Measurements from ENCODE around the gene TMEM30A.

TMEM30A gene

DNA sequence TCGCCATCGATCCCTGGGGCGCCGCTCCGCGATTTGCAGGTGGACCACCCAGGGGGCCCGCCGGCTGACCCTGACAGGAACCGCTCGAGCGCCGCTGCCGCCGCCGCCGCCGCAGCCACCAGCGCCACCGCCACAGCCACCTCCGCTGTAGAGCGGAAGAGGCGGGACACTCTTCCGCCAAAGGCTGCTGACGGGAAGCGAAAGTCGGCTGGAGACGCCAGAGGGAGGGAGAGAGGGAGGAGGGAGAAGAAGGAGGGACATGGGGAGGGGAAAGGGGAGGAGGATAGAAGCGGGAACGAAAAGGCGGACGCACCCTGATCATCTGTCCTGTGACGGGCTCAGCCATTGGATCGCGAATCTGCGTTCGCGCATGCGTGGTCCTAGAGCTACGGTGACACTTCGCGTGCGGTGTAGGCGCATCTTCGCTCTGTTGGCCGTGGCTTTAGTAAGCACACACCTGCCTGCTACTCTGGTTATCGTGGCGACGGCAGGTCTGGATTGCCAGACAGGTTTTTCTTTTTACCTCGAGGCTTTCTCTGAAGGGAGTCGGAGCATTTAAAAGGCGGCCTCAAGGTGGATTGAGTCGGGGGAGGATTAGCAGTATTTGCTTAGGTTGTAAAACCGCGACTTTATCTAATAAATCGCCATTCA is at the start of gene TMEM30A:
TSS of gene TMEM30A (minus strand) at position 161 of the 651 bp plus-strand sequence. CDS start at position 7, 154 bp downstream.
- DNase-seq (ENCODE audit: low read depth), result peak; percentile 90

- no peak for DNase-seq (ENCODE audit: low read depth)
Measured at GRCh38 chr6:75333676-75334200, 49.1 kb upstream of the TMEM30A start.

DNA sequence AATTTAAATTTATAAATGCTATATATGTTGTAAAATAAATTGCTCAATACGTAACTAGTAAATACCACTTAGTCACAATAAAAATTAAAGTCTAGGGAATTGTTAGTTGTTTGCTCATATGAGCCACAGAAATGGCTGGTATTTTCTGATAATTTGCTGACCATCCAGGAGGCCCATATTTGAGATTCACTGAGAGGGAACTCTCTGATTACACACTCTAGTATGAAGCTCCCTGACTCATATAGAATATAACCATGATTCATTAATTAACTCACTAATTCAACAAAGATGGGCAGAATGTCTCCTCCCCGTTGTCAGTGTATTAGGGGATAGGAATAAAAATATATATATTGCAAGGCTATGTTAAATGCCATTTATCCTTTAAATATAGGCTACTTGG is 46.6 kb upstream of the TMEM30A start:
- DNase-seq (ENCODE audit: low read depth), result no peak

DNA sequence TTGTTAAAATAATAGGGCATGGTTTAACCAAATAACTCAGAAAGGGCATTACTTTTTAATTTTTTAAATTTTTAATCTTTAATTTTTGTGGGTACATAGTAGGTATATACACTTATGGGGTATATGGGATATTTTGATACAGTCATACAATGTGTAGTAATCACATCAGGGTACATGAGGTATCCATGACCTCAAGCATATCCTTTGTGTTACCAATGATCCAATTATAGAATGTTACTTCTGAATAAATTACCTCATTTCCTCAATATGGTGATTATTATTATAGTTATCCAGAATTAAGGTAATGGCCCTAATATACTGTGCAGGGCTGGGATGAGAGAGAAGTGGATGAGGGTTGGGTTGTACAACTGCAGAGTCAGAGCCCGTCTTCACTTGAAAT is 45.1 kb upstream of the TMEM30A start:
- DNase-seq (ENCODE audit: low read depth), result no peak

DNA sequence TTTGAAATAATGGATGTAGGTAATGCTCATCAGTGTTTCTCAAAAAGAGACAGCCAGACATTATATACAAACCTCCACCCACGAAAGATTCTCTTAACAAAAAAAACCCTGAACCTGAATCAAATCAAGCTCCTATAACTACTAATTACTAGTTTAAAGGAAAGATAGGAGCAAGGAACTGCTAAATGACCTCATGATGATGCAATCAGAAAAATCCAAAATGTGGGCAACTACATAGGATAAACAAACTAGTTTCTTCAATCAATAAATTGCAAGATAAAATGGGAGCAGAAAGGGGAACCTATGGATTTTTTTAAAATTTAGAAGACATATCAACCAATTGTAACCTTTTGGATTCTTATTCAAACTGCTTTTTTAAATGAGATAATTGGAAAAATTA is 43.2 kb upstream of the TMEM30A start:
- no peak for DNase-seq (ENCODE audit: low read depth)

GRCh38 chr6:75326557-75327258 is 42.1 kb upstream of the TMEM30A start:
- no peak for DNase-seq (ENCODE audit: low read depth)

DNA sequence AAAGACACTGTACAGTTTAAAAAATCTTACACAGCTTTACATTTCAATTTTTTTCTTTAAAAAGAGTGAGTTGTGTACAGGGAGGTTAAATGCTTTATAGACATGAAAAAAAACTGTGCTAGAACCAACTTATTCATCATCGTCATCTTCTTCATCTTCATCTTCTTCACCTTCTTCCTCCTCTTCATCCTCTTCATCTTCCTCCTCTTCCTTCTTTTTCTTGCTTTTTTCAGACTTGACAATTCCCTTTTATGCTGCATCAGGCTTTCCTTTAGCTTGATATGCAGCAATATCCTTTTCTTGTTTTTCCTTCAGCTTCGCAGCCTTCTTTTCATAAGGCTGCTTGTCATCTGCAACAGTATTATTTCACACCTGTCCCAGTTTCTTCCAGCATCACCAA is 34.3 kb upstream of the TMEM30A start:
- DNase-seq (ENCODE audit: low read depth), result no peak

- DNase-seq (ENCODE audit: low read depth), result no peak
Measured at GRCh38 chr6:75317503-75318206, 33.1 kb upstream of the TMEM30A start.

- no peak for DNase-seq (ENCODE audit: low read depth)
Measured at GRCh38 chr6:75315978-75316377, 31.4 kb upstream of the TMEM30A start.

- no peak for DNase-seq (ENCODE audit: low read depth)
Measured at GRCh38 chr6:75308250-75308988, 23.8 kb upstream of the TMEM30A start.

DNA sequence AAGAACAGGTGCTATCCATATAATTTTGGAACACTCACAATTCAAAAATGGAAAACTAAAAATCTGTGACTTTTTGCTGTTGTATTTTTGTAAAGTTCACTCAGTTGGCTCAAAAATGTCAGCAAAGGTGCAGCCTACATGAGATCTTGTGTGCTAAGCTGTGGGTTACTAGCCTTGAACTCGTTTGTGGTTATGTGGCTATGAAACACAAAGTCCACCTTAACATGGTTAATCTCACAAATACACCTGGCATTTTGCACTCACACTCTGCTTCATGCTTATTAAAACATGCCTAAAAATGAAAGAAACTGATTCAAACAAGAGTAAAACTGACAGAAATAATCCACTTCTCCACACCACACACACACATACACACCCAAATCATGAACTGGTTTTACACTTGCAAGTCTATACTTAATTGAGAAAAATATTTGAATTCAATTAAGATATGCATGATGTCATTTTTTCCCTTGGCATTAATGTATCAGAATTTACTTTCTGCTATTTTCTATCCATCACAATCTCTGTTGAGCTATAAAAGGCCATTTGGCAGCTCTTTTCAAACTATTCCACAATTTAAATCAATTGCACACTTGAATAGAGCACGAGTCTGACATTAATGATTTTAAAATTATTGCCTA is 22.9 kb upstream of the TMEM30A start:
- DNase-seq (ENCODE audit: low read depth), result no peak

DNA sequence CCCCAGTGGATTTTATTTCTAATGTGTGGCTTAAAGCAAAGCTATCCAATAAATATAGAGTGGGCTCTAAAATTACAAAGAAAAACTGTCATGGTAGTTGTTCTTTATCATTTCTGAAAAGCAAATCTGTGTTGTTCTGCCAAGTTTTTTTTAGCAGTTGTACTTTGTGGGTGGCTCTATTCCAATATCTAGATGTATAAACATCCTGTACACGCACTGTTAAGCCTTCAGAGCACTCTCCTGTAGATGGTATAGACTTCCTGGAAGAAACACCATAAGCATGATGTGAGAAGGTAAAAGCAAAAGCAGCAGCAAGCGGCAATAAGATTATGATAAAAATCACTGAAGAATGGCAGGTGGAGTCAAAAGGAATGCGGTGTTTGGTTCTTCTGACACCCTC is 21.5 kb upstream of the TMEM30A start:
- no peak for DNase-seq (ENCODE audit: low read depth)

DNA sequence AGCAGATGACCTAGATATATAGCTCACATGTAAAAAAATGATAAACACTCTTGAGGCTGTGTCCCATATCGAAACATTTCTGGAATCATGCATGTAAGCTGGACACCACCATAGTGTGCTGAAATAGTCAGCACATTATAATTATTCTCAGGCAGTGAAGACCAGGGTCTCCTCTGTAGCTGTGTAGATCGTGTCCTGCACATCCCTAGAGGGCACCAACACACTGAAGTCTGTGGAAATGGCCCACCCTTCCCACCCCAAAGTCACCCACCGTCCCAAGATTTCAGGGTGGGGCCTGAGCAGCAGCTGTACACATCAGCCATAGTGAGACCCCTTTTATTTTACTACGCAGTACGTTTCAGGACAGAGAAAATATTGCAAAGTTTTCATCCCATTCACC is 21.0 kb upstream of the TMEM30A start:
- DNase-seq (ENCODE audit: low read depth), result no peak

DNA sequence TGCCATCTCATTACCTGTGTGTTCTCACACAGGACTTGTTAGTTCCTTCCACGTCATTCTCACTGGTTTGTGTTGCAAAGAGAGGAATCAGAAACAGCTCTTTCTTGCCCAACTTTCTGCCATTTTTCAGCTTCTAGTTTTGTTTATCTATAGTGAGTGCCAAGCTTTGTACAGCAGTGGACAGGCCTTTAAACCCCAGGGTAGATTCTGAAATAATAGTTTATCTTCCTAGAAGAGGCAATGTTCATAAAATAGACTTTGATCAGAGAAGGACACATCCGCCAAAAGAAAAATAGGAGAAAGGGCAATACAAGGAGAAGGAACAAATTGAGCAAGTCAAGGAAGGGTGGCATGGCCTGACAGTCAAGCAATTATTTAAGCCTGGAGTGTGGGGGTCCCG is 17.7 kb upstream of the TMEM30A start:
- no peak for DNase-seq (ENCODE audit: low read depth)

DNA sequence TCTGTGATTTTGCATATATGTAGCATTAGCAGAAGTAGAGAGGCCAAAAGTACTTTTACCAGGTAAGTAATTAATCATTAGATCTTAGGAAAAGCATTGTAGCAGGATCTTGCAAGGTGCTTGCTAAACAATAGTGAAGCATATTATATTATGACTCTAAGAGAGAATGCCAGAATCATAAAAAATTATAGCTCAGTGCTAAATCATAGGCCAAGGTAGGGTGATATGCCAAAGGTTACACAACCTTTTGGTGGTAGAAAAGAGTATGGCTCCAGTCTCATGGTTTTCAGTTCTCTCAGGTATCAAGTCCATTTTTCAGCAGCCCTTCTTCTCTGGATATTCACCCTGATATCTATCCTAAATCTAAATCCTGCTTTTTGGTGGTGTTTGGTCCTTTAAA is 16.9 kb upstream of the TMEM30A start:
- DNase-seq (ENCODE audit: low read depth), result no peak

DNA sequence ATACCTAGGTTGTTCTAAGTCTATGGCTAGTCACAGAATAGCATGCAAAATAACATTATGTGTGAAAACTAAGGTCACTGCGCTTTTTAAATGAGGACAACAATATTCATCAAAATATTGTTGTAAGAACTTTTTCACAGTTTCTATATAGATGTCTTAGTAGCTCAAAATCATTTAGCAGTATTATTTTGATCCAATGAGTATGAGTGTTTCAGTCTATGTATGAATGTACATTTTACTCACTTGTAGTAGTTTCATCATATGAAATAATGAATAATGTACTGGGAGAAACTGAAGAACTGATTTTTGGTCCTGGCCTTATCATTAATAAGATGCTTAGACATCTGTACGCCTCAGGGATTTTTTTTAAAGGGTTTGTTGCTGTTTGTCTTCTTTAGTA is 16.5 kb upstream of the TMEM30A start:
- no peak for DNase-seq (ENCODE audit: low read depth)

GRCh38 chr6:75300531-75300855 is 15.9 kb upstream of the TMEM30A start:
- DNase-seq (ENCODE audit: low read depth), result no peak

GRCh38 chr6:75299801-75300530 is 15.4 kb upstream of the TMEM30A start:
- DNase-seq (ENCODE audit: low read depth), result no peak

DNA sequence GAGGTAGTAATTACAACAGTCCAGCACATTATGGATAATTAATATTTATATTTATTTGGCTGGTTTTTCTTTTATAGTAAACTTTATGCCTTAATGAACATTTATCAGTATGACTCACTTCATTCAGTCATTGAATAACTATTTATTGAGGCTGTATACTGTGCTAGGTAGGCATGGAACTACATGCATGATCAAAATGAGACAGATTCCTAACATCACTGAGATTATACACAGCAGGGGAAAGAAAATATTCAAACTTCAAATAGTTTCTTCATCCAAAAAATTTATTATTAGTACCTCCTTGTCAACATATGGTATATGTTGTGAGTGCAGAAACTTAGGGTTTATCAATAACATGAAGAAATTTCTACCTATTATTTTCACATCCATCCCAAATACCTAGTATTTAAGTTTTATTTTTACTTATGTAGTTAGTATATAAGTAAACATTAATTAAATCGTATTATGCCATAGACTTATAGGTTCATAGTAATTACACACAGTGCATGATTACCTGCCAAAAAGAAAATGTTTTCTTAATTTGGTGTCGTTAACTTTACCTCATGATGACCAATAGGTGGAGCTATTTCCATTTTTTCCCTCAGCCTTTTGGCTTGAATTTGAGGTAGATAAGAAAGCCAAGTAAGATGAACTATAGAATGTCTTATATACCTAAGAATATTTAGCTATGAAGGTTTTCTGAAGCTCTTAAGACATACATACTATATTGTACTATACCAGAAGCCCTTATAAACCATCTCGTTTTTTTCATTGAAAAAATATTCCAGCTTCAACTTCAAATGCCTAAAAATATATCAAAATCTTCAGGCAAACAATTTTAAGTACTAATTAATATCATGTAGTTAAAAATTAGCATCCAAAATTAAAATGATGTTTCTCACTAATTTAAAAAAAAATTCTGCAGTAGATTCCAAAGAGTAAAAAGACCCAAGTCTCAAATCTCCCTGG is 12.5 kb upstream of the TMEM30A start:
- no peak for DNase-seq (ENCODE audit: low read depth)

DNA sequence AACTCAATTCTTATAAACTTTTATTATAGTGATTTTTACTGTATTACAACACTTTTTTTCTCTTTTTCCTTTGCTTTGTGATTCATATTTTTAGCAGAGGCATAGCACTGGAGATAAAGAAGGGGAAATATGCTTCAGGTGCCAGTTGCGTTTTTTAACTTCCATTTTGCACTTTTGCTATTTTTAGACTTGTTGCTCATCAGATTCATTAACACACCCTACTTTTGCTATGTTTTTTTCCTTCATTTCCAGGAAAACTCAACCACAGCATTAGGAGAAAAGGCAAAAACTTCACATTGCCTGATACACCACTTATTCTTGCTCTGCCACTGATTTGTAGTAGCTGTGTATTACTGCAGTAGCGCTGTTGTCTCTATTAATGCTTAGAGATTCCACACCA is 8.0 kb upstream of the TMEM30A start:
- no peak for DNase-seq (ENCODE audit: low read depth)
